Uterus (tissue), 2 donors: Measurements from ENCODE around the gene ZC3H12D.

ENCODE experiments used
- CTCF ChIP-seq, 4 experiments: fragments of 200-600 bp in 2 of 4; fragments of 450-650 bp in 2 of 4; sonication (generic) in 2 of 4; IDR thresholded peaks; one replicate each; pipeline ENCODE4 v1.5.1; 2016 to 2019; ENCODE audit warnings: antibody characterized with exemption in 4 of 4, mild to moderate bottlenecking in 2 of 4, moderate library complexity in 1 of 4
- POLR2A ChIP-seq, 2 donors: fragments of 450-650 bp; IDR thresholded peaks; one replicate each; pipeline ENCODE4 v1.6.1; 2016; ENCODE audit warnings: antibody characterized with exemption in 2 of 2, mild to moderate bottlenecking in 1 of 2, moderate library complexity in 1 of 2

- TF ChIP-seq CTCF (IDR thresholded peaks at IDR 0.05), result no peak
- no peak for TF ChIP-seq POLR2A (IDR thresholded peaks at IDR 0.05)
These were observed 26.1 kb upstream of the ZC3H12D start for GRCh38 chr6:149510793-149511512.
